Tongue (tissue), 2 donors: ENCODE data around the gene TMED3. TPM values are rescaled to one million over a fixed set of nuclear protein-coding genes. Genes with fewer than 3 reads are reported as not detected.
"Not testable (repeated sequence)": the region's sequence is repeated elsewhere in the genome, so short reads cannot be mapped to it uniquely, and the experiment has no call there.

Source experiments
- DNase-seq: peaks from one replicate; pipeline ENCODE4 v3.0.0-alpha.2; 2015
- total RNA-seq: library from RNA; depleted of rRNA; stranded (reverse); fragments of >200 nt; gene quantifications from one replicate; pipeline ENCODE4 v1.2.3, GENCODE V29; 2014

The TMED3 gene
- total RNA-seq, 1 donor from 2014 or later = 41.3 TPM

DNA sequence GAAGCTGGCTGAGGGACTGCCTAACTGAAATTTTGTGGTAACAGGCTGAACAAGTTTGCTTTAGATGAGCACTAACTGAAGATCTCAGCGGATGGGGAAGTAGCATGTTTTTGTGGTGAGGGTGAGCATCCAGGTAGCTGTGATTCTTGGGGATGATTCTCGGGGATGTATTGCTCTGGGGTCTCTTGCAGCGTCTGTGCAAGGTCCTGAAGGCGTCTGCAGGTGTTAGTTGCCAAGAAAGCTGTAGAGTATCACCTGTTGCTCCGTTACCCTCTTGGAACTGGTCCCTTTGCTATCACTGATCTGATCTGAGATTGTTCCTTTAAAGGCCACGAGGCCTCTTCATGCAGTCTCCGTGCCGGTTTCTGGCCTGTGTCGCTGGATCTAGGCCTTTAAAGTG lies 6.0 kb downstream of the TMED3 start:
- no peak for DNase-seq

DNA sequence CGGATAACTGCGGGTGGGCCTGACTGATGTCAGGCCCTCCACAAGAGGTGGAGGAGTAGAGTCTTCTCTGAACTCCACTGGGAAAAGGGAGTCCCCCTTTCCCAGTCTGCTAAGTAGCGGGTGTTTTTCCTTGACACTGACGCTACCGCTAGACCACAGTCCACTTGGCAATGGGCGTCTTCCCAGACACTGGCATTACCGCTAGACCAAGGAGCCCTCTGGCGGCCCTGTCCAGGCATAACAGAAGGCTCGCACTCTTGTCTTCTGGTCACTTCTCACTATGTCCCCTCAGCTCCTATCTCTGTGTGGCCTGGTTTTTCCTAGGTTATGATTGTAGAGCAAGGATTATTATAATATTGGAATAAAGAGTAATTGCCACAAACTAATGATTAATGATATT lies 9.1 kb downstream of the TMED3 start:
- DNase-seq = not testable (repeated sequence)

DNA sequence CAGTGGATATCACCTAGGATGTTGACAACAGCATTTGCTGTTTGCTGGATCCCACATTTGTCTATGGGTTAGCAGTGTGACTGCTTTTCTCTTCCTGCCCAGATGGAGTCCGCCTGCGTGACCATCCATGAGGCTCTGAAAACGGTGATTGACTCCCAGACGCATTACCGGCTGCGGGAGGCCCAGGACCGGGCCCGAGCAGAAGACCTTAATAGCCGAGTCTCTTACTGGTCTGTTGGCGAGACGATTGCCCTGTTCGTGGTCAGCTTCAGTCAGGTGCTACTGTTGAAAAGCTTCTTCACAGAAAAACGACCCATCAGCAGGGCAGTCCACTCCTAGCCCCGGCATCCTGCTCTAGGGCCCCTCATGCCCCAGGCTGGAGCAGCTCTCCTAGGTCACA lies 11.0 kb downstream of the TMED3 start:
- no peak for DNase-seq

DNA sequence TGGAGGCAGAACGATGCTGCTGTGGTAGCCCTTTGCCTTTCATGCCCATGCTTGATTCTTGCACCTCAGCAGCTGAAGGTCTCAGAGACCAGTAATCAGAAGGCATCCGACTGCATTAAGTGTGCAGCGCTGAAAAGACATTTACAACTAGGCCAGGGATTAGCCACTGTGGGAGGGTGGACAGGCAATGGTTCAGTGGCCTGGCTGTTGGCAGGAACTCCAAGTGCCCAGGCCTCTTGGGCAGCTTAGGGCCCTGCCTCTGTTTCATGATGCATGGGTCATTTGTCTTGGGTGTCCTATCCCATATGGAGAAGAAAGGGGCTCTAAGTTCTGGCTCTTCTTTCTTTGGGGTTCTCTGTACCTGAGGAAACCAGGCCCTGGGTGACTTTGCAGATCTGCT lies 11.4 kb downstream of the TMED3 start:
- DNase-seq = no peak

DNA sequence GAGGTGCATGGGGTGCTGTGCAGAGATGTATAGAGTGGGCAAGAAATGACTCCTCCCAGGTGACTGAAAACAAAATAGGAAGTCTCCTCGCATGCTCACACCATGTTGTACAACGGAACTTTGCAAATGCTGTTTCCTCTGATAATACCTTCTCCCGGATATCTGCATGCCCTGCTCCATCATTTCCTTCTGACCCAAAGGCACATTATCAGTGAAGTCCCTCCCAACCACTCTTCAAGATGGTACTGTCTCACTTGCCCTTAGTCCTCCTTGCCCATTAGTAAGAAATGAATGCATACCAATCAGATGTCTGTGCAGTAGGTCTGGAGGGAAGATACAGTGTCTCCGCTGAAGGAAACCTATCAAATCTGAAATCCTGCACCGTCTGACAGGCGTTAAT lies 12.0 kb downstream of the TMED3 start:
- no peak for DNase-seq

DNA sequence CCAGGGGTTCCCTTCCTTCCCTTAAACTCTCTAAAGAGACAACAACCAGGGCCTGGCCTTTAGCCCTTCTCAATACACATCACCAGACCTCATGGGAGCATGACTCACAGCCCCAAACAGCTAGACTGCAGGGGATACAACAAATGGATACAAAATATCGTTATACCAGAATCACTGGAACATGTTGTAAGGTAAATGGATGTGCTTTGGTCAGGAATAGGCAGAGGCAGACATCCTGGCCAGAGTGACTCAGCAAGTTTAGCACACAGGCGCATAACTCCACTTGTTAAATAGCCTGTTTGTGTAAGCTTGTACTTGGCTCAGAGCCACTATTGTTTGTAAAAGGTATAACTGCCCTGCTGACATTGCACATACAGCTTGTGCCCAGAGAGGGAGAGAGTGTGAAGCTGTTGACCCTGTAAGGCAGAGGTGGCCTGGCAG lies 18.3 kb downstream of the TMED3 start:
- DNase-seq = no peak

DNA sequence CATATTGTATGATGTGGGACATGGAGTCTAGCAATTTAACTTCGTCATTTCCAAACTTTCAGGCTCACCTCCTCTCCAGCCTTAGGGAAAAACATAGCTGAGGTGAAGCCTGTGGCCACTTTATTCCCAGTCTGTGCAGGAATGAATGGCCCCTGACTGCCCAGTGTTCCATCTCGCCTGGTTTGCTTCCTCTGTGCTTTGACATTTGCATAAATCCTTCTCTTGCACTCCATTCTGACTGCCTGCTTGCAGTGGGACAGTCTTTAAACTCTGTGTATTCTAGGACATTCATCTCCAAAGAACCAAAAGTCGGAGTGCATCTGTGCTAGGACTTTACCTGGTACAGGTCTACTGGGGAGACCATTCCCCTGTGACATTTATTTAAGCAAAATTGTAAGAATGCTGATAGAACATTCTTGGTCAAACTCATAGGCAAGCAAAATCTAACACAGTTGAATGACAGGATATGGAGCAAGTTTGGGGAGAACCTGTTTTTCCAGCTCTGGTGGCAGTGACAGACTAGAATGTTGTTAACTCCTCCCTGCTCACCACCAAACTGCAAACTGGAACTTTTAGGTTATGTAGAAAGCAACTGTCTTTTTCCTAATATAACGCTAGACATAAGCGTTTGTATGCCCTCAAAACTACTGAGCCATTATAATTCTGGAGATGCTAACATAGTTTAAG lies 22.1 kb downstream of the TMED3 start:
- DNase-seq = peak; percentile 38

DNA sequence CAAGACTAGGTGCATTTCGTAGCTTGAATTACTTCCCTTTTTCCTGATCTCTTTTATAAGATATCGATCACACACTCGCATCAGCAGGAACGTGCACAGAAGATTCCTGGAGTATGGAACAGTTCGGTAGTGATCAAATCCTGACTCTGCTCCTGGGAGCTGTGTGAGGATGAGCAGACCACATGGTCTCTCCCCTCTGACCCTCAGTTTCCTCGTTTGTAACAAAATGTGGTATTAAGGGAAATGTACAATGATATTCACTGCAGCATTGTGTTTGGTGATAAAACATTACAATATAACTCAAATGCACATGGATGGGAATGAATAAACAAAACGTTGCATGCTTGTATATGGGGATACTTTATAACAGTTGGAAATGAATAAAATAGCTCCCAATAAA lies 26.7 kb downstream of the TMED3 start:
- DNase-seq = no peak

DNA sequence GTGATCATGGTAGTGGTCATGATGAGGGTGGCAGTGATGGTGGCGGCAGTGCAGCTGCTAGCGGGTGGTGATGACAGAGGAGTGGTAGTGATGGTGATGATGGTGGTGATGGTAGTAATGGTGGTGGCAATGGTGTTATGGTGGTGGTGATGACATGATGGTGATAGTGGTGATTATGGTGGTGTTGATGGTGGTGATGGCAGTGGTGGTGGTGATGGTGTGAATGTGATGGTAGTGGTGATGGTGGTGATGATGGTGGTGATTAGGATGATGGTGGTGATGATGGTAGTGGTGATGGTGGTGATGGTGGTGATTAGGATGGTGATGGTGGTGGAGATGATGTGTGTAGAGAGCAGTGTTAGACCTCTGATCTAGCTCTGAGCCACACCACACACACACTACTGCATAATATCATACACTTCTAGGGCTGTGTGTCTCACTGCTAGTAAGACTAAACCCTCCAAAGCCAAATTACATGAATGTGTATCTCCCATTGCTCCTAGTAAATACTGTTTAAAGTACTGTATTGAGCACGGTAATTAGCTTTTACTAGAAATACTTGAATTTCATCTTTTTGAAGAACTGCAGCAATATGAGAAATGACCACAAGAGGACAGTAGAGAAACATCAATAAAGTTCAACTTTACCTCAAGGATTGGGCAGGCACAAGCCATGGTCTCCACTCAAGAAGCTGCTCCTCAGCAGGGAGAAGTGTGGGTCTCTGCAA lies 28.8 kb downstream of the TMED3 start:
- DNase-seq = peak; percentile 63

DNA sequence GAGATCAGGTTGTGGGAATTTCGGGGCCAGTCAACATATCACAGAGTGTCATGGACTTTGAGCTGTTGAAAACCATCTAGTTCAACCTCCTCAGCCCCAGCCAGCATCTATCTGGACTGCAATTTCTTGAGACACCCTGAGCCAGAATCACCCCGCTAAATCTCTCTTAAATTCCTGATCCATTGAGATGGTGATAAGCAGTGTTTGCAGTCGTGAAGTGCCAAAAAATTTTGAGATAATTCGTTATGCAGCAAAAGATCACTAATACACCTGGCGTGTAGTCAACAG lies 29.3 kb downstream of the TMED3 start:
- DNase-seq = no peak

DNA sequence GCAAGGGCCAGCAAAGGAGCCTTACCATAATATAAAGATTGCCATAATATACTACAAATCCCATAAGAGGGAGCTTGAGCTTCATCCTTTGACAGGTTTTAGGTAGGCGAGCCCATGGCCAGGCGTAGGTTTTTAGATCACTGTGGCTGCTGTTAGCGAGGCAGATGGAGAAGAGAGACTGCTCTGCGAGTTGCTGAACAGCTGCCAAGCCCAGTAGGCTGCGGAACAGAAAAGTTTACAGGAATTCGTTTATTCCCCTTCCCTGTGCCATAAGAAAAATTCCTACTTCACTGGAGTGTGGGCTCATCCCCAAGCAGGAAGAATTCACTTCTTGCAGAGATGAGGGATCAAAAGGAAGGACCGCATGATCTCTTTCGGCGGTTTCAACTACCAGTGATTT lies 30.5 kb downstream of the TMED3 start:
- DNase-seq = no peak

DNA sequence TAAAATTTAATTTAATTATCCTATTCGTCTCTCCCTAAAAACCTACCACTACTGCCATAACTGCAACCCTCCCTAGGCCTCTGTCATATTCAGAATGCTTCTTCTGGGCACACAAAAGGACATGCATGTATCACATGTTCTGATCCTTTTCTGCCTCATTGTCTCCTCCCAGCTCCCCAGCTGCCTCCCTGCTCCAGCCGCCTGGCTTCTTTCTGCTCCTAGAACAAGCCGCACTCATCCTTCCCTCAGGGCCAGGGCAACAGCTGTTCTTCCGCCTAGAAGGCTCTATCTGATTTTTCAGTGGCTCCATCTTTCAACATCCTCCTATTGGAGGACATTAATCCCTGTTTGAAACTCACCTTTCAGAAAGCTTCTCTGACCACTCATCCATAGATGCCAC lies 38.6 kb downstream of the TMED3 start:
- DNase-seq = peak; percentile 55

DNA sequence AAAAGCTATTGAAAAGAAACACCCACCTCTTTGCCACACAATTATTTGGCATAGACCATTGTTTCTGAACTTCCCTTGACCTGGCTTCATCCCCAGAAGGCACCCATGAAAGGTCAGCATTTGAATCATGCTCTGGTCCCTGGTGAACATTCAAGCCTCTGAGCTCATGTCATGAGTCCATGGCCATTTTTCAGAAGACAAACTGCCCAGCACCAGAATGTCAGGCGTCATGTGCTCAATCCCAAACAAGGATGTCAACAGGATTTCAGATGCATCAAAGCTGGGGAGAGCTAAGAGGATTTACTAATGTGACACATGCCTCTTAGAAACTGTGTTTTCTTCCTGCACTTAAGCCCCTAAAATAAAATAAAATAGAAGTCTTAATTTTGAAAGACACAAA lies 41.3 kb downstream of the TMED3 start:
- DNase-seq = no peak

DNA sequence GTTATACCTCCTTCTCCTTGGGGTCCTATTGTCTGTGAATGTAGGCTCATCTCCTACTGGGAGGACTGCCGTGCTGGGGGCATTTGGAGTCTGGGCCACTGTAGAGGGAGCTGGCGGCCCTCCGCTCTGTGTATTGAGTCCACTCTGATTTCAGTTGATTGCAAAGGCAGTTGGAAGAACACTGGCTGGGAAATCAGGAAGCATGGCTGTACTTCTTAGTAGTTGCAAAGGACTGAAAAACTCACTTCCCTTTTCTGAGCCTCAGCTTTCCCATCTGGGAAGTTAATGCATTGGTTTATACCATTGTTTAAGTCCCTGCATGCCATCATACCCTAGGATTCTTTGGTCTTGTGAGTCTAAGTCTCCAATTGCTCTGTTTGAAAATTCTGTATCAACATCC lies 46.7 kb downstream of the TMED3 start:
- no peak for DNase-seq

DNA sequence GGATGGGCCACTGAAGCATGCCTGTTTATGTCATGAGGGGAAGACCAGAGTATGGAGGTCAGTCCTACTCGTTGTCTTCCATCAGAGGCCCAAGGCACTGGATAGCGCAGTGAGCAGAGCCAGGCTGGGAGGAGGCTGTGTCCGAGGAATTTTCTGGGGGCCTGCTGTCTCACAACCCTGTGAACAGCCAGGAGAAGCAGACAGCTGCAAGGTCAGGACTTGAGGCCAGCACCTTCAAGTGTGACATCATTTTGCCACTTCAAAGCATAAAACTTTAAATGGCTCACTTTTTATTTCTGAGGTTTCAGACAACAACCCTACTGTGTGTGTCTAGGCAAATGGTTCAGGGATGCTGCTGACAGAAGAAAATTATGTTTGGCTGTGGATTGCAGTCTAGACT lies 47.2 kb downstream of the TMED3 start:
- DNase-seq = no peak

DNA sequence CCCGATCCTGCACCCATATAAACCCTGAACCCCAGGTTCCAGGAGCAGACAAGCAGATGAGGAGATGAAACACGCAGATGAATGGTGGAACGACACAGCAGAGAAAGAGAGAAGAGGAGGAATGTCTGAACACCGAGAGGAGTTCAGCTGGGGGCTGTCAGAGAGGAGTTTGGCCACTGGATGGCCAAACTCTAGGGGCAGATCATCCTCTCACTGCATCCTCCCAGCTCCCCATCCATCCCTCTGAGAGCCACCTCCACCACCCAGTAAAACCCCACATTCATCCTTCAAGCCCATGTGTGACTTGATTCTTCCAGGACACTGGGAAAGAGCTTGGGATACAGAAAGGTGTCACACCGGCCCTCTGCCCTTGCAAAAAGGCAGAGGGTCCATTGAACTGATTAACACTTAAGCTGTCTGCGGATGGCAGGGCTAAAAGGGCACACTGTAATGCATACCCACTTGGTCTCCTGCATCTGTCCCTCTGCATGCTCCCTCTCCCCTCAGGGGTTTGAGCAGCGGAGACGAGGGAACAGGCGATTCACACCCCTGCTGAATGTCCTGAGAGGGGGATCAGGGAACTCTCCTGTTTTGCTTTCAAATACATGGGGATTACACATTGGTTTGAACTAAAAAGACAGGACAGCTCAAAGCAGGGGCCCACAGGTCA lies 53.8 kb downstream of the TMED3 start:
- DNase-seq = no peak

DNA sequence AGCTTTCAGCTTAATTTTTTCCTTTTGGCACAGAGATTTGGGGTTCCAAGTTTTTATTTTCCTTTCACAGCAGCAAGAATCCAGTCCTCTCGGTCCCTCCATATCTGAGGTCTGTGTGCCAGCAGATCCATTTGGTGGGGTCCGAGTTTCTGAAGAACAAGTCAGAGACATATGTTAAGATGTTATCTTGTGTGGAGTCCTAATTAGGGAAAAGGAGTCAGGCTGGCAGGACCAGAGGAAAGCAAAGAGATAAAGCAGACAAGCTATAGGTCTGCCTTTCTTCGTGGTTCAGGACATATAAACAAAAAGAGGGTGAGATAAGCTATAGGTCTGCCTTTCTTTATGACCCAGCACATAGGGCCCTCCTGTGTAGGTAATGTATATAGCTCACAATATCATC lies 54.9 kb downstream of the TMED3 start:
- no peak for DNase-seq

DNA sequence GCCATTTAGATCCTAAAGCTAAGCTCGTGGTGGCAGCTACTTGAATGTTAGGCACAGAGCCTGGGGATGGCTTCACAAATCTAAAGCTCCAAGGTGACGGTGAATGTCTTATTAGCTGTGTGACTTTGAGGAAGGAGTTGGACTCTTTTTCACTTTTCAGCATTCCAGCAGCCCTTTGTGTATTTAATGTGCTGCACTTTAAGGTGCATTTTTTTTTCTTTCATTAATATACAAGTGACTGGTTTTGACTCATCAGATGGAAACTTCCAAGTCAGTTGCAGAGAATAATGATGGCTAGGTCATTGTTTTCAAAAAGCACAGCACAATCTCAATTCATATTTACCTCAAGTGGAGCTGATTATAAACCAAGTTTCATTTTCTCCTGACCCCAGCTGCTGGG lies 55.8 kb downstream of the TMED3 start:
- no peak for DNase-seq

DNA sequence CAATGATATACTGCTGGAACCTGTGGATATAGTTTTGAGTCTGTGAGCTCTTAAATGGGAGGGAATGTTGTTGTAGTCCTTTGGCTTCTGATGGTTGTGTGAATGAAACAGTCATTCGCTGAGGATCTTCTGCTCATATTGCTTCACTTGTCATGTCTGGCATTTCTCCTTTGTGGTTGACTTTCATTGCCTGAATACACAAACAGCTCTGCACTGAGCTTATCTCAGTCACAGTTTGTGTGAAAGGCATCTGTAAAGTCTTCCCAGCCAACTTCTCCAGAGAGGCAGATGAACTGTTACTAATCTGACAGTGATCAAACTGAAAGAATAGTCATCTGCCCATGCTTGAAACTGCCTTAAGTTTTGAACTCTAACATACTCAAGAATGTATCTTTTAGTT lies 59.8 kb downstream of the TMED3 start:
- DNase-seq = no peak

DNA sequence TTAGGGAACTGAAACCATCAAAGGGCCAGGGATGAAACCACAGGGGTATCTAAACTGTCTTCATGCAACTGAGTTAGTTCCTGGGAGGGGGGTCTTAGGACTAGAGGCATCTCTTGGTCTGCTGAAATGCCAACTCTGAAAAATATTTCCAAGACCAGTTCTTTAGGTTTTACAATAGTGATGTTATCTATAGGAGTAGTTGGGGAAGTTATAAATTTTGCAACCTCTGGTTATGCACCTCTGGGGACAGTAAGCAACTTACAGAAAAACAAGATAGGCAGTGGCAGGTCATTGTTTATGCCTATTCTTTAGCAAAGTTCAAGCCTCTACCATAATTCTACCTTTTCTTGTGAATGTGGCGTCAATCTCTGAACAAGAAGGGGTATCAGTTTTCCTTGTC lies 60.7 kb downstream of the TMED3 start:
- DNase-seq = no peak

DNA sequence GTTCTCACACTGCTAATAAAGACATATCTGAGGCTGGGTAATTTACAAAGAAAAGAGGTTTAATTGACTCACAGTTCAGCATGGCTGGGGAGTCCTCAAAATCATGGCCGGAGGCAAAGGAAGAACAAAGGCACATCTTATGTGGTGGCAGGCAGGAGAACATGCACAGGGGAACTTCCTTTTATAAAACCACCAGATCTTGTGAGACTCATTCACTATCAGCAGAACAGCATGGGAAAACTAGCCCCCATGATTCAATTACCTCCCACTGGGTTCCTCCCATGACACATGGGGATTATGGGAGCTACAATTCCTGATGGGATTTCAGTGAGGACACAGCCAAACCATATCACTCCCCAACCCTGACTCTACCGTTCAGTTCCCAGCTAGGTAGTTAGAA lies 61.5 kb downstream of the TMED3 start:
- no peak for DNase-seq
